ENCODE measurements around the gene UNC13D. TPM values are rescaled to one million over a fixed set of nuclear protein-coding genes. Genes with fewer than 3 reads are reported as not detected.

The UNC13D gene
- total RNA-seq (10 to 100 TPM in 3 of 6 donors, 1 to 10 TPM in 3; 4.7 to 23.6 (median 10.0) TPM), polyA plus RNA-seq (10 to 100 TPM; 17.9 to 29.0 TPM)

GRCh38 chr17:75843577-75844529 lies at the start of gene UNC13D:
UNC13D (minus strand) TSS chr17:75844404; CDS start chr17:75844337, 67 bp downstream.
- 59 to 67% methylated on average over 28 to 35 of the region's 35 CpGs for WGBS, 2 donors
- Histone ChIP-seq H3K9me3 (no peaks in the 10 kb centered on the region), H3K4me3 (peak within 1 kb of the TSS in 1 of 4 donors; percentile 33), H3K27ac (peak within 1 kb of the TSS; percentile 89 to 95 (median 92)), H3K4me1 (peaks cover 39 to 43% (median 41%) of the 10 kb centered on the region in 3 donors), H3K36me3 (peaks cover 0 to 21% (median 2%) of the 10 kb centered on the region in 3 donors), H3K27me3 (no peaks in the 10 kb centered on the region)
- no peak for FAIRE-seq
- DNase-seq: peak in 4 of 6 donors; percentile 45 to 85 (median 60)
- intact Hi-C loops (cut with DNase I): no loop called here
- peak in 1 of 4 donors; percentile 0 for ATAC-seq
- no peak for TF ChIP-seq CTCF (IDR thresholded peaks at IDR 0.05)

- Histone ChIP-seq H3K36me3 (peaks cover 0 to 5% (median 0%) of the 10 kb centered on the region in 3 donors), H3K27ac (no peak overlapping the region), H3K4me1 (peaks cover 7 to 10% (median 8%) of the 10 kb centered on the region in 3 donors), H3K27me3 (no peaks in the 10 kb centered on the region), H3K4me3 (no peak overlapping the region), H3K9me3 (no peaks in the 10 kb centered on the region)
- FAIRE-seq (no peak), ATAC-seq (no peak), DNase-seq (peak in 1 of 6 donors; percentile 34)
- TF ChIP-seq CTCF (IDR thresholded peaks at IDR 0.05): no peak
- intact Hi-C loops (cut with DNase I): no loop called here
- WGBS, 2 donors: 92 to 93% methylated on average over 18 of the region's 18 CpGs
Measured at GRCh38 chr17:75893305-75894048, 49.3 kb upstream of the UNC13D start.

GRCh38 chr17:75892556-75893224 lies 48.5 kb upstream of the UNC13D start:
- intact Hi-C loops (cut with DNase I): no loop called here
- FAIRE-seq (no peak), DNase-seq (peak in 1 of 6 donors; percentile 11), ATAC-seq (no peak)
- no peaks in the 10 kb centered on the region for H3K9me3 ChIP-seq
- peaks cover 7 to 10% (median 8%) of the 10 kb centered on the region in 3 donors for H3K4me1 ChIP-seq
- TF ChIP-seq CTCF (IDR thresholded peaks at IDR 0.05): no peak
- WGBS, 2 donors: 90 to 94% methylated on average over 15 to 16 of the region's 16 CpGs
- H3K27me3 ChIP-seq: no peaks in the 10 kb centered on the region
- H3K36me3 ChIP-seq: no peaks in the 10 kb centered on the region
- H3K27ac ChIP-seq: no peak overlapping the region
- no peak overlapping the region for H3K4me3 ChIP-seq

- Histone ChIP-seq H3K9me3 (no peaks in the 10 kb centered on the region), H3K36me3 (no peaks in the 10 kb centered on the region), H3K27ac (no peak overlapping the region), H3K4me1 (peaks cover 6 to 8% (median 7%) of the 10 kb centered on the region in 3 donors), H3K4me3 (no peak overlapping the region), H3K27me3 (no peaks in the 10 kb centered on the region)
- FAIRE-seq (no peak), ATAC-seq (no peak), DNase-seq (peak in 2 of 6 donors; percentile 21 to 60)
- intact Hi-C loops (cut with DNase I): no loop called here
- no peak for TF ChIP-seq CTCF (IDR thresholded peaks at IDR 0.05)
- WGBS, 2 donors: 89 to 90% methylated on average over 30 to 32 of the region's 32 CpGs
Measured at GRCh38 chr17:75891605-75892555, 47.7 kb upstream of the UNC13D start.

All from pancreas (tissue), 10 donors.